CD14-positive monocyte (primary cell): ENCODE data around the gene PLA2G15. TPM values are rescaled to one million over a fixed set of nuclear protein-coding genes. Genes with fewer than 3 reads are reported as not detected.

Experiments used
- DNase-seq, 3 donors: peaks; one replicate each; pipeline ENCODE4 v3.0.0-alpha.2; 2011 to 2022
- H2AFZ ChIP-seq: 2 replicates; pipeline ENCODE4 v1.6.0; 2012; ENCODE audit warnings: mild to moderate bottlenecking, low read depth, low read length, inconsistent platforms; ENCODE audit not compliant: insufficient read depth, poor library complexity, severe bottlenecking
- H3K27ac ChIP-seq, 2 donors: 1 replicate in 1 of 2; 2 replicates in 1 of 2; pipeline ENCODE4 v1.5.1; 2012 to 2013; ENCODE audit warnings: low read length in 2 of 2, control low read depth in 1 of 2, inconsistent platforms in 1 of 2, low read depth in 1 of 2, mild to moderate bottlenecking in 1 of 2
- H3K27me3 ChIP-seq, 2 donors: one replicate each; pipeline versions ENCODE4 v1.6.0 to v1.6.1; 2011 to 2013; ENCODE audit warnings: low read length in 2 of 2; ENCODE audit not compliant: control insufficient read depth in 2 of 2, insufficient read depth in 2 of 2
- H3K36me3 ChIP-seq, 2 donors: replicated peaks in 1 of 2; 1 replicate in 1 of 2; 2 replicates in 1 of 2; pipeline versions ENCODE4 v1.5.1 to v1.6.1; 2012 to 2013; ENCODE audit warnings: low read length in 2 of 2, control low read depth in 1 of 2, inconsistent platforms in 1 of 2, mild to moderate bottlenecking in 1 of 2; ENCODE audit not compliant: insufficient read depth in 2 of 2, control insufficient read depth in 1 of 2
- H3K4me1 ChIP-seq, 2 donors: 1 replicate in 1 of 2; 2 replicates in 1 of 2; pipeline versions ENCODE4 v1.5.1 to v1.6.1; 2012 to 2013; ENCODE audit warnings: low read length in 2 of 2, control low read depth in 1 of 2, inconsistent platforms in 1 of 2, mild to moderate bottlenecking in 1 of 2, moderate library complexity in 1 of 2; ENCODE audit not compliant: insufficient read depth in 2 of 2, control insufficient read depth in 1 of 2
- H3K4me2 ChIP-seq: replicated peaks from 2 replicates; pipeline ENCODE3; 2012; ENCODE audit warnings: low read length, moderate library complexity, mild to moderate bottlenecking; ENCODE audit not compliant: poor library complexity, severe bottlenecking; ENCODE audit errors: extremely low read depth
- H3K4me3 ChIP-seq, 3 experiments: fragments of 200-600 bp in 1 of 3; sonication (generic) in 1 of 3; replicated peaks in 1 of 3; 1 replicate in 2 of 3; 2 replicates in 1 of 3; pipeline ENCODE4 v1.5.1; 2011 to 2013; ENCODE audit warnings: low read length in 3 of 3, mild to moderate bottlenecking in 3 of 3, control low read depth in 2 of 3, low read depth in 2 of 3, inconsistent platforms in 1 of 3, moderate library complexity in 1 of 3
- H3K79me2 ChIP-seq: 2 replicates; pipeline ENCODE4 v1.6.0; 2012; ENCODE audit warnings: mild to moderate bottlenecking, control low read depth, inconsistent platforms, low read length, moderate library complexity; ENCODE audit not compliant: insufficient read depth
- H3K9ac ChIP-seq: 2 replicates; pipeline ENCODE4 v1.6.0; 2017; ENCODE audit warnings: low read length, mild to moderate bottlenecking; ENCODE audit not compliant: insufficient read depth, poor library complexity, severe bottlenecking
- H3K9me3 ChIP-seq, 2 donors: replicated peaks in 1 of 2; 1 replicate in 1 of 2; 2 replicates in 1 of 2; pipeline versions ENCODE4 v1.5.1 to v1.6.1; 2012 to 2013; ENCODE audit warnings: low read length in 2 of 2, control low read depth in 1 of 2; ENCODE audit not compliant: control insufficient read depth in 1 of 2, insufficient read depth in 1 of 2
- H4K20me1 ChIP-seq: 2 replicates; pipeline ENCODE4 v1.6.0; 2012; ENCODE audit warnings: mild to moderate bottlenecking, low read length, control low read depth, moderate library complexity; ENCODE audit not compliant: insufficient read depth
- H3K27ac Mint-ChIP-seq, 7 donors: one replicate each; pipeline ENCODE4 v1.8.0; 2020; ENCODE audit warnings: mild to moderate bottlenecking in 7 of 7, mixed read lengths in 7 of 7, moderate library complexity in 6 of 7, inconsistent platforms in 2 of 7
- H3K27me3 Mint-ChIP-seq, 3 donors: one replicate each; pipeline ENCODE4 v1.8.0; 2021 to 2022; ENCODE audit warnings: low read depth in 3 of 3, mild to moderate bottlenecking in 3 of 3, mixed read lengths in 3 of 3, moderate library complexity in 3 of 3, inconsistent platforms in 1 of 3
- H3K36me3 Mint-ChIP-seq, 2 donors: one replicate each; pipeline ENCODE4 v1.8.0; 2020; ENCODE audit warnings: mixed read lengths in 2 of 2, inconsistent platforms in 1 of 2, mild to moderate bottlenecking in 1 of 2
- H3K4me1 Mint-ChIP-seq: one replicate; pipeline ENCODE4 v1.8.0; 2020; ENCODE audit warnings: mild to moderate bottlenecking, mixed read lengths
- H3K4me3 Mint-ChIP-seq, 2 donors: one replicate each; pipeline ENCODE4 v1.8.0; 2020; ENCODE audit warnings: mild to moderate bottlenecking in 2 of 2, mixed read lengths in 2 of 2, moderate library complexity in 1 of 2
- H3K9me3 Mint-ChIP-seq, 7 donors: one replicate each; pipeline ENCODE4 v1.8.0; 2020 to 2022; ENCODE audit warnings: mixed read lengths in 7 of 7, mild to moderate bottlenecking in 6 of 7, moderate library complexity in 6 of 7, inconsistent platforms in 2 of 7
- CTCF ChIP-seq: fragments of 200-600 bp; IDR thresholded peaks from one replicate; pipeline ENCODE4 v1.8.0; 2022; ENCODE audit warnings: antibody characterized with exemption, mild to moderate bottlenecking
- WGBS: methylation state at CpG from one replicate; pipeline ENCODE4 v1.1.5; 2013; ENCODE audit warnings: missing lambda C conversion rate; ENCODE audit not compliant: insufficient coverage; 5-methylcytosine and 5-hydroxymethylcytosine counted together
- intact Hi-C, 2 donors: fragments of 100-400 bp; cut with micrococcal nuclease; formaldehyde crosslinking; loops; one replicate each; pipeline versions ENCODE4 v1.15.0 to v1.15.1; 2023
- polyA plus RNA-seq, 3 donors: library from polyadenylated mRNA; depleted of rRNA in 1 of 3; unstranded in 2 of 3; stranded (reverse) in 1 of 3; fragments of 300-500 nt in 2 of 3; fragments of >200 nt in 1 of 3; fragmentation: Illumina TruSeq in 2 of 3; gene quantifications; 1 replicate in 2 of 3; 2 replicates in 1 of 3; pipeline ENCODE4 v1.2.3, GENCODE V29; 2012 to 2021

The PLA2G15 gene
- polyA plus RNA-seq, 3 donors = 27.8 to 34.8 (median 29.5) TPM

GRCh38 chr16:68274441-68274840 lies 29.3 kb downstream of the PLA2G15 start:
- Mint-ChIP-seq H3K27ac (peak overlapping the region in 1 of 7 donors; percentile 41), H3K36me3 (peaks cover 40 to 70% of the 10 kb centered on the region in 2 donors), H3K4me1 (peaks cover 6% of the 10 kb centered on the region), H3K4me3 (no peak overlapping the region), H3K27me3 (peaks cover 0 to 1% (median 0%) of the 10 kb centered on the region in 3 donors), H3K9me3 (no peaks in the 10 kb centered on the region)
- intact Hi-C loops = no loop called here
- no peak overlapping the region for H3K4me3 ChIP-seq
- H3K4me2 ChIP-seq = no peak overlapping the region
- 89% methylated on average over 3 of the region's 4 CpGs for WGBS
- H3K27me3 ChIP-seq = no peaks in the 10 kb centered on the region
- H3K4me1 ChIP-seq = no peaks in the 10 kb centered on the region
- no peak overlapping the region for H3K9ac ChIP-seq
- H2AFZ ChIP-seq = no peak overlapping the region
- no peak for TF ChIP-seq CTCF
- no peak overlapping the region for H3K27ac ChIP-seq
- no peaks in the 10 kb centered on the region for H3K9me3 ChIP-seq
- DNase-seq = no peak
- peaks cover 40% of the 10 kb centered on the region for H3K79me2 ChIP-seq
- peaks cover 12 to 61% of the 10 kb centered on the region in 2 donors for H3K36me3 ChIP-seq
- H4K20me1 ChIP-seq = peaks cover 50% of the 10 kb centered on the region

- Histone ChIP-seq H3K4me2 (no peak overlapping the region), H4K20me1 (peaks cover 37% of the 10 kb centered on the region), H2AFZ (no peak overlapping the region), H3K79me2 (peaks cover 27% of the 10 kb centered on the region), H3K27ac (no peak overlapping the region), H3K36me3 (peaks cover 14 to 59% of the 10 kb centered on the region in 2 donors), H3K4me1 (no peaks in the 10 kb centered on the region), H3K4me3 (no peak overlapping the region), H3K9ac (no peak overlapping the region), H3K9me3 (no peaks in the 10 kb centered on the region), H3K27me3 (no peaks in the 10 kb centered on the region)
- H3K9me3 Mint-ChIP-seq = no peaks in the 10 kb centered on the region
- peaks cover 0 to 1% (median 0%) of the 10 kb centered on the region in 3 donors for H3K27me3 Mint-ChIP-seq
- peak overlapping the region in 1 of 7 donors; percentile 76 for H3K27ac Mint-ChIP-seq
- no peak for TF ChIP-seq CTCF
- intact Hi-C loops = no loop called here
- H3K36me3 Mint-ChIP-seq = peaks cover 41 to 68% of the 10 kb centered on the region in 2 donors
- 57% methylated on average over 1 of the region's 4 CpGs for WGBS
- DNase-seq = no peak
- H3K4me3 Mint-ChIP-seq = no peak overlapping the region
- H3K4me1 Mint-ChIP-seq = peaks cover 10% of the 10 kb centered on the region
Measured at GRCh38 chr16:68275611-68276191, 30.5 kb downstream of the PLA2G15 start.
